DMS79 (cell line): ENCODE results near the gene DCAF10.
"Not testable (repeated sequence)": the region's sequence is repeated elsewhere in the genome, so short reads cannot be mapped to it uniquely, and the experiment has no call there.

Experiments
- DNase-seq: peaks from one replicate; lab custom pipeline; 2025; lab: John Stamatoyannopoulos, UW

DCAF10 gene, protein sequence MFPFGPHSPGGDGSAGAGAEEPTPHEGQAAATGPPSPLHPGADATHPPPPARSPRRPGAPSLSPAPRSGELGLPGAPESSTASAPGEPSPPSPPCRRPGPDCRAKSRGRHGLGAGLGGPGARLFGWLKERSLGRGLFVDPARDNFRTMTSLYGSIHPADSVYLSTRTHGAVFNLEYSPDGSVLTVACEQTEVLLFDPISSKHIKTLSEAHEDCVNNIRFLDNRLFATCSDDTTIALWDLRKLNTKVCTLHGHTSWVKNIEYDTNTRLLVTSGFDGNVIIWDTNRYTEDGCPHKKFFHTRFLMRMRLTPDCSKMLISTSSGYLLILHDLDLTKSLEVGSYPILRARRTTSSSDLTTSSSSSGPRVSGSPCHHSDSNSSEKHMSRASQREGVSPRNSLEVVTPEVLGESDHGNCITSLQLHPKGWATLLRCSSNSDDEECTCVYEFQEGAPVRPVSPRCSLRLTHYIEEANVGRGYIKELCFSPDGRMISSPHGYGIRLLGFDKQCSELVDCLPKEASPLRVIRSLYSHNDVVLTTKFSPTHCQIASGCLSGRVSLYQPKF

DNA sequence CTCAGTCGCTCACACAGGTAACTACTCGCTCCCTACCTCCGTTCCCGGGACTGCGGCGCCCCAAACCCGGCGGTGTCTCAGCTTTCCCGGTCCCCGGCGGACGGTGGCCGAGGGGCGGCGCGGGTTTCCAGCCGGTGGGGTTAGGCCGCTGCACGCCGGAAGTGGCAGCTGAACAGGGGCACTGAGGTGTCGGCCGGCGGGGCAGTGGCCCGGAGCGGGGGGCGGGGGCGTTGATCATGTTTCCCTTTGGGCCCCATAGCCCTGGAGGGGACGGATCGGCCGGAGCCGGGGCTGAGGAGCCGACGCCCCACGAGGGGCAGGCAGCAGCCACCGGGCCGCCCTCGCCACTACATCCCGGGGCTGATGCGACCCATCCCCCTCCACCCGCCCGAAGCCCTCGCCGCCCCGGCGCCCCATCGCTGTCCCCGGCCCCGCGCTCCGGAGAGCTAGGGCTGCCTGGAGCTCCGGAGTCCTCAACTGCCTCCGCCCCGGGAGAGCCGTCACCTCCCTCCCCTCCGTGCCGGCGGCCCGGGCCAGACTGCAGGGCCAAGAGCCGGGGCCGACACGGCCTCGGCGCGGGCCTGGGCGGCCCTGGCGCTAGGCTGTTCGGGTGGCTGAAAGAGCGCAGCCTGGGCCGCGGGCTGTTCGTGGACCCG is at the start of gene DCAF10:
Gene DCAF10 (plus strand): TSS at position 167 of the 656 bp plus-strand sequence. CDS start 70 bp downstream, at position 237.
- DNase-seq: peak; percentile 66

DNA sequence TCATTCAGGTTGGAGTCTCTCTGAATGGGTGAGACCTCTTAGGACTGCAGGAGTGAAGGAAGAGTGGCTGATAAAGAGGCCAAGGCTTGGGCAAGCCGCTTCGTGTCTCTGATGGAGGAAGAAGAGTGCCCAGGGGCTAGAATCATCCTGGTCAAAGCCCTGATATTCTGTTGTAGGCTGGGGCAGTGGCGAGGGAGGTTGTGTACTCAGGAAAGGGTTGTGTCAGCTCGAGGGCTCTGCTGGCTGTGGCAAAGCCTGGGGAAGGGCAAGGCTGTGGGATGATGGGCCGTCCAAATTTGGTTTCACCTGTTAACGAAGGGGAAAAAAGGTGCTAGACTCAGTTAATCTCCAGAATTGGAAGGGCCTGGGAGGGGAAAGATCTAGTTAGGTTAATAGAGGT is 49.4 kb upstream of the DCAF10 start:
- DNase-seq: no peak

DNA sequence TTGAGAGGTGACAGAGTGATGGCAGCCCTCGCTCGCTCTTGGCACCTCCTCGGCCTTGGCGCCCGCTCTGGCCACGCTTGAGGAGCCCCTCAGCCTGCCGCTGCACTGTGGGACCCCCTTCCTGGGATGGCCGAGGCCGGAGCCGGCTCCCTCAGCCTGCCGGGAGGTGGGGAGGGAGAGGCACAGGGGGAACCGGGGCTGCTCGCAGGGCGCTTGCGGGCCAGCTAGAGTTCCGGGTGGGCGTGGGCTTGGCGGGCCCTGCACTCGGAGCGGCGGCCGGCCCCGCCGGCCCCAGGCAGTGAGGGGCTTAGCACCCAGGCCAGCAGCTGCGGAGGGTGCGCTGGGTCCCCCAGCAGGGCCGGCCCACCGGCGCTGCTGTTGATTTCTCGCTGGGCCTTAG is 48.9 kb upstream of the DCAF10 start:
- DNase-seq: not testable (repeated sequence)

DNA sequence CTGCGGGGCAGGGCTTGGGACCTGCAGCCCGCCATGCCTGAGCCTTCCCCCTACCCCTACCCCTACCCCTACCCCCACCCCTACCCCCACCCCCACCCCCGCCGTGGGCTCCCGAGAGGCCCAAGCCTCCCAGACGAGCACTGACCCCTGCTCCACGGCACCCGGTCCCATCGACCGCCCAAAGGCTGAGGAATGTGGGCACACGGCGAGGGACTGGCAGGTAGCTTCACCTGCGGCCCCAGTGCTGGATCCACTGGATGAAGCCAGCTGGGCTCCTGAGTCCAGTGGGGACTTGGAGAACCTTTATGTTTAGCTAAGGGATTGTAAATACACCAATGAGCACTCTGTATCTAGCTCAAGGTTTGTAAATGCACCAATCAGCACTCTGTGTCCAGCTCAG is 48.5 kb upstream of the DCAF10 start:
- DNase-seq: not testable (repeated sequence)

DNA sequence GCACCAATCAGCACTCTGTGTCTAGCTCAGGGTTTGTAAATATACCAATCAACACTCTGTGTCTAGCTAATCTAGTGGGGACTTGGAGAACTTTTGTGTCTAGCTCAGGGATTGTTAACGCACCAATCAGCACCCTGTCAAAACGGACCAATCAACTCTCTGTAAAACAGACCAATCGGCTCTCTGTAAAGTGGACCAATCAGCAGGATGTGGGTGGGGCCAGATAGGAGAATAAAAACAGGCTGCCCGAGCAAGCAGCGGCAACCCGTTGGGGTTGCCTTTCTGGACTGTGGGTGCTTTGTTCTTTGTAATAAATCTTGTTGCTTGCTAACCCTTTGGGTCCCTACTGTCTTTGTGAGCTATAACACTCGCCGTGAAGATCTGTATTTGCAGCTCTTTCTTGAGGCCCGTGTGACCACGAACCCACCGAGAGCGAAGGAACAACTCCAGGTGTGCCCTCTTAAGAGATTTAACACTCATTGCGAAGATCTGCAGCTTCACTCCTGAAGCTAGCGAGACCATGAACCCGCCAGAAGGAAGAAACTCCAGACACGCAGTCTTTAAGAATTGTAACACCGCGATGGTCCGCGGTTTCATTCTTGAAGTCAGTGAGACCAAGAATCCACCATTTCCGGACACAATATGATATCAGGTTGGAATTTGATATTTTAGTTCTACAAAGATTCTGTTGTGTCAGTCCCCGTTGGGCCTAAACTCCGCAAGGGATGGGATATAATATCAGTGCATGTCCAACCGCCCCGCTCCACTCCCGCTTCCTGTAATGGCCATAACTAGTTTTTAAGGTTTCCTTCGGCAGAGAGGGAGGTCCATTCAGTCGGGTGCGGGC is 47.7 kb upstream of the DCAF10 start:
- DNase-seq: no peak

DNA sequence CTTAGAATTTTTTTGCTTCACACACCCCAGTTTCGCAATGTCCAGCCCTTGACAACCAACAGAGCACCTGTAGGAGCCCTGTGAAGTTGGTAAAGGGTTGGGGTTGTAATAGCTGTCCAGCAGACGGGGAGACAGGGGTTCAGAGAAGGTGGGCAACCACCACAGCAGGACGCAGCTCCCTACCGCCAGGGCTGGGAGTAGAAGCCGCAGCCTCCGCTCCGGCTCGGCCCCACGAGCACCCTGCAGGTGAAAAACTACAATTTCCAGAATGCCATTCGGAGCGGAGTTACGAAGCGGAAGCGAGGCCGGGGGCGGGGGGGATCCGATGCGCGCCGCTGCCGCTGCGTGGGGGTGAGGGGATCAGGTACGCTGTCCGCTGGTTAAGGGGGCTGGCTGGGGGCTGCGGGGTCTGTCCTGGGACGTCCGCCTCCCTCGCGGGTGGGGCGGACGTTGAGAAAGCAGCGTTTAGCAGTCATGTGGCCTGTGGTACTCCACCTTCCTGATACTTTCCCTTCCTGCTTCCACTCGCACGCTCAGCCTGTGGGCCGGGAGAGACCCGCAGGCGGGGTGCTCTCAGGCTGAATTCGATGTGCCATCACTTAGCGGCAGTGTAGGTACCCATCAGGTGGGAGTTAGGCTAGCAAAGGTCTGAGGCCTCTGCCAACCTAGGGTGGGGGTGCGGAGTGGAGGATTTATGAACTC is 47.0 kb upstream of the DCAF10 start, which contains the start of gene TRMT10B:
Gene TRMT10B (plus strand): TSS at position 317 of the 702 bp plus-strand sequence. CDS start 8,127 bp downstream, outside the sequence.
- DNase-seq: peak; percentile 59

DNA sequence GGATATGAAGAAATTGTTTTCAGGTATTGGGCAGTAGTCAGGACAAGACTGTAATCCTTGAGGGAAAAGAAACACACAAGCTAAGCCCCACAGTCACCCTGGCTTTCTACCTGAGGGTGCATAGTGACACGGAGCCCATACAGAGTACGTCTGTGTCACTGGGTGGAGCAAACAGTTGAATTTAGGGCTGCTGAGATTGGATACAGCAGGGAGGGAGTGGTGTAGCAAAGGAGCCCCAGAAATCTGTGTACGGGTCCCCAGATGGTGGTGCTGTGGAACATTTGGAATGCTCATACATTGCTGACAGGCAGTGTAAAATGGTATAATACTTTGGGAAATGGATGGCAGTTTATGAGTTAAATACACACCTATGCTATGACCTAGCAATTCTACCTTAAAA is 41.9 kb upstream of the DCAF10 start:
- DNase-seq: no peak

DNA sequence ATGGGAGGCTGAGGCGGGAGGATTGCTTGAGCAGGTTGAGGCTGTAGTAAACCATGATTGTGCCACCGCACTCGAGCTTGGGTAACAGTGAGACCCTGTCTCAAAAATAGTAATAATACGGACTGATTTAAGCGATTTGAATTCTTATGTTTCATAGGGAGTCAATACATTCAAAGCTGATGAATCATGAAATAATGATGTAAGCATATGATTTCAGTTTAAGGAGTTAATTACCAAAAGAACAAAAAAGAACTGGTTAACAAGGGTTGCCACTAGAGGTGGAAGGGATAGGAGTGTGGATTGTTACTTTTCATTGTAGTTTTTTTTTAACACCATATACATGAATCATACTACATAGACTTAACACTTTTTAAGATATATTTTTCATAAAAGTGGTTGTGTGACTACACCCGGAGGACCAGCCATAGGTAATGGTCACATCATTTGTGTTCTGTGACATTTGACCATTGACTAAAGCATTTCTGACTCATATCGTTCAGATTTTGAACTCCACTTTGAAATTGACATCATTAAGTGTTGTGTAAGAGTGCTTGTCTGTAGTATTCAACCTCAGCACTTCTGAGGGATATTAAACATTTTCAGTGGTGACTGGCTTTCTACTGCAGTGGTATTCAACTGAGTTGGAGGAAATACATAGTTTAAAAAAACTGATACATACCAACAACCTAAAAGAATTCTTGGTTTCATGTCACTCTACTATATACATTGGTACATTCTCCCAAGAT is 40.0 kb upstream of the DCAF10 start:
- DNase-seq: no peak

DNA sequence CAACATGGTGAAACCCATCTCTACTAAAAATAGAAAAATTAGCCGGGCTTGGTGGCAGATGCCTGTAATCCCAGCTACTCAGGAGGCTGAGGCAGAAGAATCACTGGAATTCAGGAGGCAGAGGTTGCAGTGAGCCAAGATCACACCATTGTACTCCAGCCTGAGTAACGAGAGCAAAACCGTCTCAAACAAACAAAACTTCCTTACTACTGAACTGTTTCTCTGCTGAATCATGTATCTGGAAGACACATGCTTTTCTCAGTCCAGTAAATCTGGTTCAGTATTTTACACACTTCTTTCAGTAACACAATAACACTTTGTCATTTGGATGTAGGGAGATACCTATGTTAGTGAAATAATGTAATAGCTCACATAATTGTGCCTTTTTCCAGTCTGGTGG is 39.1 kb upstream of the DCAF10 start:
- DNase-seq: no peak

DNA sequence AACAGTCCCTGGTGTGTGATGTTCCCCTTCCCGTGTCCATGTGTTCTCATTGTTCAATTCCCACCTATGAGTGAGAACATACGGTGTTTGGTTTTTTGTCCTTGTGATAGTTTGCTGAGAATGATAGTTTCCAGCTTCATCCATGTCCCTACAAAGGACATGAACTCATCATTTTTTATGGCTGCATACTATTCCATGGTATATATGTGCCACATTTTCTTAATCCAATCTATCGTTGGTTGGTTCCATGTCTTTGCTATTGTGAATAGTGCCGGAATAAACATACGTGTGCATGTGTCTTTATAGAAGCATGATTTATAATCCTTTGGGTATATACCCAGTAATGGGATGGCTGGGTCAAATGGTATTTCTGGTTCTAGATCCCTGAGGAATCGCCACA is 35.3 kb upstream of the DCAF10 start:
- DNase-seq: not testable (repeated sequence)

DNA sequence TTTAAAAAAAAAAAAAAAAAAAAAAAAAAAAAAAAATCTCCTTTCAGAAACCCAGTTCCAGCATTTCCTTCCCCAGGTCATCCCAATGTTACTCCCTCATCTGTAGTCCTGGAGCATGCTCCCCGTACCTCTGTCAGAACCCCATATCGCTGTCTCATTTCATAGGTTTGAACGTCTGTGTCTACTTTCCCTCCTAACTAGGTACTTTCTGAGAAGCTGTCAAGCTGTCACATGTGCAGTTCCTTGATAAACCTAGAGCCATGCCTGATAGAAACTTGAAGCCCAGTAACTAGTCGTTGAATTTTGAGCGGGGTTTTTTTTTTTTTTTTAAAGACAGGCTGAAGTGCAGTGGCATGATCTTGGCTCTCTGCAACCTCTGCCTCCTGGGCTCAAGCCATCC is 31.3 kb upstream of the DCAF10 start:
- DNase-seq: no peak

DNA sequence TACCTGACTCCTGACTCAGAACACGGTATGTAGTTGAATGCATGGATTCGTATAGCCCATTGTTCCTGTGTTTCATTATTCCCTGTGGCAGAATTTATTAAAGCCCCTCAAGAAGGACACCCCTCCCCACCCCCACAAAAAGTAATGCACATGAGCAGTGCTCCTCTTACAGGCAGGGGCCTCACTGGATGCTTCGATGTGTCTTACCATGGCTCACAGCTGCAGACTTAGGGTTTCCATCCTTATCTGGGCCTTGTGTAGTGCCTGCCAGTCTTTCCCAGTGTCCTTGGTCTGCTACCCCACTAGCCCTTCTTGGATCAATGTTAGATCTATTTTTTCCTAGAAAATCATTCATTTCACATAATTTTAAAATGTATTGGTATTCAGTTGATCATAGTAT is 30.6 kb upstream of the DCAF10 start:
- DNase-seq: no peak

DNA sequence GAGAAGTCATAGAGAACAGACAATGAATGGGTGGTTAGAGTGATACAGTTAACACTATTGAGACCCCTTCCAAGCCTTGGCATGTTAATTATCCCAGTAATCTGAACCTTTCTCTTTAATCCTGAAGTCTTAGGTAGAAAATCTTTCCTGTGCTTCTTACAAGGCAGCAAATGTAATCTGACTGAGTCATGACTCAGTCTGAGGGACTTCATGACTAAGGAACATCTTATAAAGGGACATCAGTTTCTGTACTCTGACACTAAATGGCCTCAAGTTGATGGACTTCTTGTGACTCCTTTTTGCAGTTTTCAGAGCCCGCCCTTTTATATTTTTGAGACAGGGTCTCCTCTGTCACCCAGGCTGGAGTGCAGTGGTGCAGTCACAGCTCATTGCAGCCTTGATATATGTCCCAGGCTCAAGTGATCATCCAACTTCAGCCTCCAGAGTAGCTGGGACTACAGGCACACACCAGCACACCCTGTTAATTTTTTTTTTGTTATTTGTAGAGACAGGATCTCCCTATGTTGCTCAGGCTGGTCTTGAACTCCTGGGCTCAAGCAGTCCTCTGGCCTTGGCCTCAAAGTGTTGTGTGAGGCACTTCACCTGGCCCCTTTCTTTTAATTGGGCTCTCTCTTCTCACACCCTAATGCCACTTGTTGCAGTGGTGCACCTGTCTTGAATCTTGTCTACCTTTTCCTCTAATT is 25.2 kb upstream of the DCAF10 start:
- no peak for DNase-seq

DNA sequence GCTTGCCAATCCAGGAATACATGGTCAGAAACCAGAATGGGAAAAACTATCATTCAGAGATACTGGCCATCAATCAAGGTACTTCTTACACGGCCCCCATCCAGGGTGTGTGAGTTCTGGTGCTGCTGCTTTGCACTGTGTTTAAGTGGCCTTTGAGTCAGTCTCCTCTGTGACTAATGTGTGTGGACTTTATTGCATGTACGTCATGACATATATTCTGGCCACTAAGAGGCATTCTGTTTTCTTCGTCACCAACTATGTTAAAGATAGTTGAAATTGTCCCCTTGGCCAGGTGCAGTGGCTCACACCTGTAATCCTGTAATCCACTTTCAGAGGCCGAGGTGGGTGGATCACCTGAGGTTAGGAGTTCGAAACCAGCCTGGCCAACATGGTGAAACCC is 24.3 kb upstream of the DCAF10 start:
- no peak for DNase-seq

DNA sequence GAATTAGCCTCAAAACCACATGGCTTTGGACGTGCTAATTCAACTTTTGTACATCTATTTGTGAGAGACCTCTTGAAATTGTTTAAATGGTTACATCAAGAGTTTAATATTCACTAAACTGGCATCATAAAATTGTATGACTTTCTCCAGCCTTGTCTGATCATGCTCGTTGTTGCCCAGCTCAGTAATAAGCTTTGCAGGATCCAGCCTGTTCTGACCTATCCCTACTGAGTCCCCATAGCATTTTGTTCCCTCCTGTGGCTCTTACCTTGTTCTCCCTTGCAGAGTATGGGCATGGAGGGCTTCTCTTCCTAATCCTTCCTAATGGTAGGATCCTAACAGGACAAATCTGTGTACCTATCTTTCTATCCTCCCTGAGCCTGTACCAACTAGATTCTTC is 22.1 kb upstream of the DCAF10 start:
- no peak for DNase-seq

DNA sequence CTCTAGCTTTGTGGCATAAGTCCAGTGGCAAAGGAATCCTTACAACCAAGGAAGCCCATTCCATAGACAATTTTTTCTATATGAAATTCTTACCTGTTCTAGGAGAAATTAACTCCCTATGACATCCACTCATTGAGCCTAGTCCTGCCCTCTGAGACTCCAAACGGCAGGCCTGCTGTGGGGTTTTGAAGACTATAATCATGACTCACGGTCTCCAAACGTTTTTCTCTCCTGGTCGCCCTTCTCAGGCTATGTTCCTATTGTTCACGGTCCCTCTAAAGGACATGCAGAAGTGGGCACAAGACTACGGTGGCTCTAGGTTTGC is 16.3 kb upstream of the DCAF10 start:
- DNase-seq: no peak

DNA sequence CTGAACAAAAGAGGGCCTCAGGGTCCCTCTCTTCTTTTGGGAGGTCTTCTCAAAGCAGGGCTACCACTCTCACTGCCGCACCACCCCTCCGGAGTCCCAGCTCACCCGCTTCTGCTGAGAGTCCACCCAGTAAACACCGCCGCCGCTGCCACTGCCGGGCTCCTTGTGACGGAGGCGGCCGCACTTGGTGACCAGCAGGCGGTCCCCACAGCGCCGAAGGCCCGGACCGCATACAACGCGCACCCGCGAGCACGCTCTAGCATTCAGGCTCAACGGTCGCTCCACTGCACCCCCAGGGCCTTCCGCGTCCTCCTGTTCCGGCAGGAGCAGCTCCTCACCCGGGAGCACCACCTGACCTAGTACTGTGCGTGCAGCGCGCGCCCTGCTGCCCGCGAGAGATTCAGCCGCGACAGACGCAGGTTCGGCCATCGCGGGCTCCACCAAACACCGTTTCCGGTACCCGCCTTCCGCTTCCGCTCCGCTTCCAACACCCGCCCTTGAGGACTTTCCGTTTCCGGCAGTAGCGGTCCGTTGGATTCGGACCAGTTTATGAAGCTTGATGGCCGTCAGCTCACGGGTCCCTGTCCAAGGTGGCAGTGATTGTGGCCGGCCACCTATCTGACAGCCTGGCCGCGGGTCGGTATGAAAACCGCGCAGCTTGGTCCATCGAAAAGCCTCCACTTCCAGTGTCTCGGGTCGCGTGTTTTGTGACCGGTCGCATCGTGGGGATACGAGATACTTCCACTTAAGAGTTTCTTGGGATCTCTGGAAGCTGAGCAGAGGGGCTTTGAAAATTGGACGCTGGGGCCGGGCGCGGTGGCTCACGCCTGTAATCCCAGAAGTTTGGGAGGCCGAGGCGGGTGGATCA is 15.7 kb upstream of the DCAF10 start, which contains the start of gene EXOSC3:
Gene EXOSC3 (minus strand): TSS at position 449 of the 868 bp plus-strand sequence. CDS start 20 bp downstream, at position 429.
- peak; percentile 90 for DNase-seq

DNA sequence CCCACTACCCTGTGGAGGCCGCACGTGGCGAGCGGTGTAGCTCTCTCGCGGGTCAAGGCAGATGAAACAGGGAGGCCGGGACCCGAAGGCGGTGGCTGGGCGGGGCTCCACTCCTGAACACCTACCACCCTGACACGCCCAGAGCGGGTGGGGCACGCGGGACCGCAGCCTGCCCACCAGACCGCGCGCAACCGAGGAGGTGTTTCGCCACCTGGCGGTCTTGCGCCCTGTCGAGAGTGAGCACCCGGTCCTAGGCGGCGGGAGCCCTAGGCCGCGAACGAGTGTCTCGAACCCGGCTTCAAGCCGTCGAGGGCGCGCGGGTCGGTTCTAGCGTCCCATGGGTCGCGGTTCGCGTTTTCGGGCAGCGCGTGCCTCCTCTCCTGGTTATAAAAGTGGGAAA is 13.5 kb upstream of the DCAF10 start:
- DNase-seq: no peak

DNA sequence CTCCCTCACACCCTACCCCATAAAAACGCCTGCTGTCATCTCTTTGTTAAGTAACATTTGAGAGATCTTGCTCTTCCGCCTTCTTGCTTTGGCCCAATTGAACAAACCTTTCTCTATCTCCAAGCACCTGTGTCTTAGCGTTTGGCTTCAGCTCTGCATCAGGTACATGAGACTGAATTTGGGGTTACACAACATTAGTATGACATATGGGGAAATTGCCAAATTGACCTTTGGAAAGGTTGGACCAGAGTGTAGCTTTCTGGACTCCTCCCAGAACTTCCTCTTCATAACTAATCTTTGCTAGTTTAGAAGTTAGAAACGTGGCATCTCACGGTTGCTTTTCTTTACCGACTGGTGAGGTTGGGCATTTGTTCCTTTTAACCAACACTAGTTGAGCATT is 12.3 kb upstream of the DCAF10 start:
- DNase-seq: no peak
